Fibroblast of skin of right quadriceps (primary cell): Measurements from ENCODE around the gene GALNT17.

Source experiments
- DNase-seq: peaks from one replicate; pipeline ENCODE4 v3.0.0-alpha.2; 2013

GALNT17 gene

DNA sequence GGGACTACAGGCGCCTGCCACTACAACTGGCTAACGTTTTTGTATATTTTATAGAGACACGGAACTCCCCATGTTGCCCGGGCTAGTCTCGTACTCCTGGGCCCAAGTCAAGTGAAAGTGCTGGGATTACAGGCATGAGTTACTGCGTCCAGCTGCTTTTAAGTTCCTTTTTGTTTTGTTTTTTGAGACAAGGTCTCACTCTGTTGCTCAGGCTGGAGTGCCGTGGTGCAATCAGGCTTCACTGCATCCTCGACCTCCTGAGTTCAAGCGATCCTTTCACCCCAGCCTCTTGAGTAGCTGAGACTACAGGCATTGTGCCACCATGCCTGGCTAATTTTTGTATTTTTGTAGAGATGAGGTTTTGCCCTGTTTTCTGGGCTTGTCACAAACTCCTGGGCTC lies 155.0 kb downstream of the GALNT17 start:
- DNase-seq: no peak

DNA sequence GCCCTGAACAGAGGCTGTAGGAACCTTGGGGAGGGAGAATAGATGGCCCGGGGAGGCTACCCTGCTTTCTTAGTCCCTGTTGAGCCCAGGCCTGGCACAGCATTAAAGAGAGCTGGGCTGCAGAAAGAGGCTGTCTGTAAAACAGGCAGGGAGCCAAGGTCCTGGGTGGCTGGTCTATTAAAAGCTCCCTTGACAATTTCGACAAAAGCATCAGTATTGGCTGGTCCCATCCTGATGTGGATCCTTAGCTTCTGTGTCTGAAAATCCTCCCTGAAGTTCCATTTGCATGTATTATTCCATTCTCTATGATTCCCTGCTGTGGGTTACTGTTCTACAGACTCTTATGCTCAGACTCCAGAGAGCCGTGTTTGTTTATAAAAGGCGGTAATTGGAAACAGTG lies 158.5 kb downstream of the GALNT17 start:
- no peak for DNase-seq

DNA sequence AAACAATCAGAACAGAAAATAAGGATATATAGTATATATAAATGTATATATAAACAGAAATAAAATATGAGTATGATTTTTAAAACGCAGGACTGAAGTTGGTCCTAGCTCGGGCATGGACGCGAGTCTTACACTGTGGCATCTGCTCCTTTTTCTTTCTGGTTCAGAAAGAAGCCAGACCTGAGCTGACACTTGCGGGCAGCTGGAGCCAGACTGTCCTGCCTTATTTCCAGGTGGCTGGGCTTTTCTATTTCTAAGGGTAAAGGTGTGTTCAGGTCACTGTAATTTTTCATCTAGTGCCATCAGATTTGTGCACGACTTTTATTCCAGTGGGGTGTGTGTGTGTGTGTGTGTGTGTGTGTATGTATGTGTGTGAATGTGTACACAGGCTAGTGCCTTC lies 166.4 kb downstream of the GALNT17 start:
- DNase-seq: no peak

DNA sequence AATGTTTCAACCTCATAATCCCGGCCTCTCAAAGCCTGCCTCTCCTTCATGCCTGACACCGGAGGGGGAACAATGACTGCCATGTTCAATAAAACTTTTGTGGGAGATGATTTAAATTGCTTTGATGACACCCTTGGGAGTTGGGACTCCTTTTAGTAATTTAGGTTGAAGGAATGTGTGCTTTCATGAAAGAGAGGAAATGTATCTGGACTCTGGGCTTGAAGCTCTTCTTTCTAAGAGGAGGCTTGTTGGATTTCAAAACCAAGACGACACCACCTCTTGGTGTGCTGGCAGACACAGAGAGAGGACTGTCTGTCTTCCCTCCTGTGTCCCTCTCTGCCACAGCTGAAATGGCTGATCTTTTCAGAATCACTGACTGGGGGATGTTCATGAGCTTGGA lies 168.1 kb downstream of the GALNT17 start:
- no peak for DNase-seq

- no peak for DNase-seq
Observed at GRCh38 chr7:71300603-71301002, 168.7 kb downstream of the GALNT17 start.

DNA sequence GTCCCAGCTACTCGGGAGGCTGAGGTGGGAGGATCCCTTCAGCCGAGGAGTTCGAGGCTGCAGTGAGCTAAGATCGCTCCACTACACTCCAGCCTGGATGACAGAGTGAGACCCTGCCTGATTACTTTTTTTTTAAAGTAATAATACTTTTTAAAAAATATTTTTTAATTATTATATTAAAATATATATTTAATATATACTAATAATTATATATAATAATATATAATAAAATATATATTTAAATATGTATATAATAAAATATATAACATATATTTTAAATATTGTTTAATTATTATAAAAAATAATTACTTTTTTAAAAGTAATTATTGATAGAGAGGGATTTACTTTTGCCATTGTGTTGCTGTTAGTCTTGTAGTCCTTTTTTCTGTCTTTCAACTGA lies 169.2 kb downstream of the GALNT17 start:
- no peak for DNase-seq

GRCh38 chr7:71303566-71303965 lies 171.6 kb downstream of the GALNT17 start:
- peak; percentile 78 for DNase-seq

GRCh38 chr7:71308096-71308495 lies 176.2 kb downstream of the GALNT17 start:
- peak; percentile 60 for DNase-seq

DNA sequence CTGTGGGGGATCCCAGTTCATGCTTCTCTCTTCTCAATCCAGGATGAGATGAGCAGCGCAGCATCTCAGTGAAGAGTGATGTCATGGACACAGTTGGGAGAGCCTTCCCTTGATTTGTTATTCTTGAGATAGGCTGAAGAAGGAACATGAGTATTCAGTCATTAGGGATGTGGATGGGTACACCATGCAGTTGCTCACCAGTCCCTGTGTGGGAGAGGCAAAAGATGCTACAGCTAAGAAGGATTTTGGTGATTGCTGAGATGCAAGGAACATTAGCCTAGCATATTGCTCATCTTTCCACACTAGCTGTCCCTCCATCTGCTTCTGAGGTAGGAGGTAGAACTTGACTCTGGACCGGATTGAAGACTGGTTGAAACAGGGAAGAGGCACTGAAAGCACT lies 179.6 kb downstream of the GALNT17 start:
- DNase-seq: no peak

GRCh38 chr7:71312755-71313490 lies 181.0 kb downstream of the GALNT17 start:
- no peak for DNase-seq

GRCh38 chr7:71313553-71313952 lies 181.6 kb downstream of the GALNT17 start:
- no peak for DNase-seq

DNA sequence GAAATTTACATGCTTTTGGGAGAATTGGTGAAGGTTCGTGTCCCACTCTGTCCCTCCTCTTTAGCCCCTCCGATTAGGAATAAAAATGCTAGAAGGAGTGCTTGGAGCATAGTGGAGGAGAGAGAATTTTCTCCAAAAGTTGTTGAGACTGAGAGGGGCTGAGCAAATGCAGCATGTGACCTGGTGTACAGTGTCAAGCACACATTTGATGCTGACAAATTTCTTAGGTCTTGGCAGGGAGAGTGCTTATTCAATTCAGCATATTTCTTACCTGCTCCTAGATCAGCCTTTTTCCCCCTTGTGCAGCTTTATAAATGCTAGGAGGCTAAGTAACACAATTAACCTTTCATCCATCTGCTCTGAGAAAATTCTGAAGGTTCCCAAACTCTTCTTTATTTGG lies 189.0 kb downstream of the GALNT17 start:
- no peak for DNase-seq

GRCh38 chr7:71322201-71322600 lies 190.3 kb downstream of the GALNT17 start:
- DNase-seq: no peak

- no peak for DNase-seq
Observed at GRCh38 chr7:71323726-71324125, 191.8 kb downstream of the GALNT17 start.

DNA sequence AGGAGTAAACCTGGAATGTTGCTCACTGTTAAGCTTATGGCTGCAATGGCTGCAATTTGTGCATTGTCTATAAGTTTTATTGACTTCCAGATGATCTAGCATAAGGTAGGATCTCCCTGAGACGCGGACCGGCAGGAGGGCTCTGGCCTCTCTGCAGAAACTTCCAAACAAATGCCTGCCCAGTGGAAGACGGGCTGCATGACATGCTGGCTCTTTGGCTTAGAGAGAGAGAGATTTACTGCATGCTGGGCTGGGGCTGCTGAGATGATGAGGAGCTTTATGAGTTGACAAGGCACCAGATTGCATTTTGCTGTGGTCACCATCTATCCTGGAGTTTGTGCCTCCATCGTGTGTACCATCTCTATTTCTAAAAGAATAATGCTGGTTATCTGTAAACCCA lies 193.2 kb downstream of the GALNT17 start:
- no peak for DNase-seq

- DNase-seq: no peak
Observed at GRCh38 chr7:71326595-71326994, 194.7 kb downstream of the GALNT17 start.

DNA sequence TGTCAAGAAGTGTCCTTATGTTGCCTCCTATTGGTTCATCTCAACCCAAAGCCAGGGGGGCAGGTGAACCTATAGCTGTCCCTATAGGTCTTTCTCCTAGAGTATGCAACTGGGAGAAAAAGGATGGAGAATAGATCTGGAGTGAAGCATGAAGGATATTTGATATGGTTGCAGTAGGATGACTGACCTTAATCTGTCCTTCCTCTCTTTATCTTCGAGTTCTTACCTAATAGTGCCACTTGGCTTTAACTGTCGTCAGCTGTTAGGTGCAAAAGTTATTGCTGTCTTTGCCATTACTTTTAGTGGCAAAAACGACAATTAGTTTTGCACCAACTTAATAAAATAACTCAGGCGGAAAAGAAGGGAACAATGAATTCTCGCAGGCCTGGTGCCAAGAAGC lies 196.0 kb downstream of the GALNT17 start:
- no peak for DNase-seq

DNA sequence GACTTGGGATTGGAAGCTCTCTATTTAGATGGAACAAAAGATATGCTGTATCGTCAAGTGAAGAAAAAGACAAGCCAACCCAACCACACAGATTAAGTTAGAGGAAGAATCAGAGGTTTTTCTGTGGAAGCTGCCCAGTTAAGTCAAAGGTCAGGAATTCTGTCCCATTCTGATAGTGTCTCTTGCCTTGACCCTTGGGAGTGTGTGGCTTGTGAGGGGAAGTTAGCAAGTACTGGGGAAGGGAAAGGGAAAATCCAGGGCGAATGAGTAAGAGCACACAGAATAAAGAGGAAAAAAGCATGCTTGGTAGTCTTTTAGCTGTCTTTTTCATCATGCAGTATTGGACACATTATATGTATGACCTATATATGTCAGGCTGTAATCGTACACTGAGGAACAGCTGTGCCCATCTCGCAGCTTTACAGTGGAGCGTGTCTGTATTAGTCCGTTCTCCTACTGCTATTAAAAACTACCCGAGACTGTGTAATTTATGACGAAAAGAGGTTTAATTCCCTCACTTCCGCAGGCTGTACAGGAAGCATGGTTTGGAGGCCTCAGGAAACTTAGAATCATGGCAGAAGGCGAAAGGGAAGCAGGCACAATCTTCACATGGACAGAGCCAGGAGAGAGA lies 197.2 kb downstream of the GALNT17 start:
- DNase-seq: no peak

- no peak for DNase-seq
Observed at GRCh38 chr7:71332207-71332606, 200.3 kb downstream of the GALNT17 start.

- no peak for DNase-seq
Observed at GRCh38 chr7:71334541-71334940, 202.6 kb downstream of the GALNT17 start.

GRCh38 chr7:71338866-71339265 lies 206.9 kb downstream of the GALNT17 start:
- no peak for DNase-seq

DNA sequence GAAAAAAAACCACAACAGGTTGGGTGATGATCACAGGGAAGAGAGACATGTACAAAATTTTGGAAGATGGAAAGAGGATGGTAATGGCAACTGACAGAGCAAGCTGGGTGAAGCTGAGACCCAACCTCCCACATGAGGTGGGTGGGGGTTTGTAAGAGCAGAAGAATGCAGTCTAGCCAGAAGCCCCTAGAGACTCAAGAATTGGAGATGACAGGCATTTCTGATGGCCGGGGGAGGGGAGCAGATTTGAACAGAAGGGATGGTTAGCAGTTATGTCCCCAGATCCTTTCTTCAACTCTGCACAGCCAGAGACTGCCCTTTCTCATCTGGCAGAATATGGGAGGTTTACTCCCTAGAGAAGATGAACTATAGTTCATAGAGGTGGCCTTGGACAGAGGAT lies 208.0 kb downstream of the GALNT17 start:
- DNase-seq: no peak

DNA sequence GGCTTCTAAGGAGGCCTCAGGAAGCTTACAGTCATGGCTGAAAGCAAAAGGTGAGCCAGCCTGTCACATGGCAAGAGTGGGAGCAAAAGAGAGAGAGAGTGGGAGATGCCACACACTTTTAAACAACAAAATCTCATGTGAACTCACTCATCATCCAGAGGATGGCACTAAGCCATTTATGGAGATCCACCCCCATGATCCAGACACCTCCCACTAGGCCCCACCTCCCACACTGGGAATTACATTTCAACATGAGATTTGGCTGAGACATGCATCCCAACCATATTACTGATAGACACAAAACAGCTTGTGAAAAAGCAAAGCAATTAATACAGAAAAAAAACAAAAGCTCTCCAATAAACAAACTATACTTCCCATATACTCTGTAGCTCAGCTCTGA lies 210.3 kb downstream of the GALNT17 start:
- no peak for DNase-seq

DNA sequence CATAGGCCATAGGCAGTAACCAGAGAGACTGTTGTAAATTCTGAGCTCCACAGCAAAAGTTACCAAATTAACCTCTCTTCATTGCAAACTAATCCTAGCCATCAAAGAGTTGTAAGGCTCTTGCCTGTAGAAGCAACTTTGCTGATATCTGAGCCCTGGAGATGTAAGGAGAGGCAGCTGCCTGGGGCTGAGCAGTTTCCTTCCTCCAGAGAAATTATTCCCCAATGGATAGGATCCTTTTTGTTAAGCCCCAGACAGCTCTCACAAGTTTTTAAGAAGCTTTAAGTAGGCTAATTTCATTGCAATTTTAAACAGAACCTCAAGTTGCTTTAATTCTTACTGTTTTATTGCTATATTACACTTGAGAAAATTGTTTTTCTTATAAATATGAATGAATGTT lies 211.1 kb downstream of the GALNT17 start:
- DNase-seq: no peak

GRCh38 chr7:71343892-71344291 lies 211.9 kb downstream of the GALNT17 start:
- no peak for DNase-seq
